NT2/D1 (cell line): ENCODE measurements around the gene TBC1D19.

ENCODE experiments used
- YY1 ChIP-seq: IDR thresholded peaks from 2 replicates; pipeline ENCODE4 v1.6.1; 2011; ENCODE audit not compliant: insufficient read length, insufficient read depth
- ZNF274 ChIP-seq: IDR thresholded peaks from 2 replicates; pipeline ENCODE4 v1.6.1; 2011; ENCODE audit warnings: mild to moderate bottlenecking, low read depth, low read length

DNA sequence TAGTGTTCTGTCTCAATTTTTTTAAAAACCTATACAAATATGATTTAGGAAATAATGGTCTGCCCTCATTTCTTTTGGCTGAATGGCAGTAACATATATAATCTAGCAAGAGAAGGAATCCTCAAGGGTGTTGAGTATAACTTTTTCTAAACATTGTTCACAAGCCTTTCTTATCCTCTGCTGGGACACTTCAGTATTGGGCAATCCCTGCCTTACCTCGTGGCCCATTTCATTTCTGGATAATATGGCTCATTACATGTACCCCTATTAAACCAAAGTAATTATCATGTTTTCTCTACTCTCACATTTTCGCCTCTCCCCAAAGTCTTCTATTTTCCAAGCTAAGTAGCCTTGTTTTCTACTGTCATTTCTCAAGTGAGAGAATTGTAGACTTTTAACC lies 166.0 kb downstream of the TBC1D19 start:
- TF ChIP-seq ZNF274 (no peak), YY1 (no peak)
